H1 (cell line): ENCODE data around the gene ZNF624. TPM values are rescaled to one million over a fixed set of nuclear protein-coding genes. Genes with fewer than 3 reads are reported as not detected.

Source experiments
- CTCF ChIA-PET: fragments of 300-600 bp; sonication (Branson Sonifier 250); formaldehyde crosslinking; loops from one replicate; lab custom pipeline; 2021; ENCODE audit not compliant: partially characterized antibody; lab: Charles Lee
- POLR2A ChIA-PET: fragments of 300-600 bp; sonication (Branson Sonifier 250); formaldehyde crosslinking; loops from one replicate; lab custom pipeline; 2021; ENCODE audit warnings: inconsistent platforms; ENCODE audit not compliant: partially characterized antibody; lab: Charles Lee
- DNase-seq, 2 experiments: peaks; one replicate each; pipeline versions ENCODE4 v3.0.0 to v3.0.0-alpha.2; 2010 to 2022; ENCODE audit warnings: low spot score in 2 of 2, low read depth in 1 of 2, mixed read lengths in 1 of 2
- FAIRE-seq: peaks from 2 replicates; lab custom pipeline; 2011; peaks lifted over from hg19 to GRCh38; lab: Jason Lieb, UNC
- H2AFZ ChIP-seq: 2 replicates; pipeline ENCODE4 v1.8.1; 2012; ENCODE audit warnings: low read length, inconsistent platforms
- H2AK5ac ChIP-seq: 2 replicates; pipeline ENCODE4 v1.6.1; 2013; ENCODE audit warnings: low read depth, low read length
- H2BK120ac ChIP-seq: replicated peaks from 2 replicates; pipeline ENCODE3; 2013; ENCODE audit warnings: low read depth, low read length, inconsistent platforms
- H2BK12ac ChIP-seq: 2 replicates; pipeline ENCODE4 v1.6.1; 2013; ENCODE audit warnings: low read depth, low read length
- H2BK15ac ChIP-seq: 2 replicates; pipeline ENCODE4 v1.6.1; 2013; ENCODE audit warnings: low read length
- H2BK20ac ChIP-seq: 2 replicates; pipeline ENCODE4 v1.6.1; 2013; ENCODE audit warnings: low read length
- H2BK5ac ChIP-seq: 2 replicates; pipeline ENCODE4 v1.6.1; 2013; ENCODE audit warnings: low read depth, low read length
- H3K14ac ChIP-seq: 2 replicates; pipeline ENCODE4 v1.6.1; 2013; ENCODE audit warnings: inconsistent platforms; ENCODE audit not compliant: insufficient read length
- H3K18ac ChIP-seq: 2 replicates; pipeline ENCODE4 v1.6.1; 2013; ENCODE audit warnings: low read length; ENCODE audit errors: extremely low read depth
- H3K23ac ChIP-seq: 2 replicates; pipeline ENCODE4 v1.6.1; 2013; ENCODE audit warnings: inconsistent platforms; ENCODE audit not compliant: insufficient read length
- H3K23me2 ChIP-seq: 2 replicates; pipeline ENCODE4 v1.6.1; 2013; ENCODE audit warnings: low read depth, low read length
- H3K27ac ChIP-seq: 2 replicates; pipeline ENCODE4 v1.6.1; 2011; ENCODE audit warnings: low read depth, low read length, inconsistent platforms
- H3K27me3 ChIP-seq, 4 experiments: replicated peaks in 1 of 4; 1 replicate in 1 of 4; 2 replicates in 3 of 4; pipeline versions ENCODE4 v1.6.1 to v1.8.1; 2011 to 2013; ENCODE audit warnings: low read length in 3 of 4, mild to moderate bottlenecking in 3 of 4, inconsistent platforms in 2 of 4, mixed read lengths in 2 of 4, moderate library complexity in 1 of 4; ENCODE audit not compliant: control insufficient read depth in 3 of 4, insufficient read depth in 3 of 4; ENCODE audit errors: extremely low read depth in 1 of 4
- H3K36me3 ChIP-seq, 4 experiments: 2 replicates each; pipeline versions ENCODE4 v1.6.1 to v1.8.1; 2011 to 2013; ENCODE audit warnings: mild to moderate bottlenecking in 4 of 4, low read length in 3 of 4, moderate library complexity in 2 of 4, control low read depth in 1 of 4, inconsistent platforms in 1 of 4; ENCODE audit not compliant: insufficient read depth in 4 of 4, control insufficient read depth in 2 of 4
- H3K4ac ChIP-seq: replicated peaks from 2 replicates; pipeline ENCODE3; 2013; ENCODE audit warnings: low read length, low read depth, mixed read lengths, inconsistent platforms; ENCODE audit not compliant: insufficient read length
- H3K4me1 ChIP-seq, 4 experiments: replicated peaks in 1 of 4; 1 replicate in 1 of 4; 2 replicates in 3 of 4; pipeline versions ENCODE4 v1.6.1 to v1.8.1; 2011 to 2013; ENCODE audit warnings: low read length in 3 of 4, inconsistent platforms in 2 of 4, mixed read lengths in 1 of 4; ENCODE audit not compliant: insufficient read depth in 4 of 4, control insufficient read depth in 3 of 4
- H3K4me2 ChIP-seq, 2 experiments: 2 replicates each; pipeline versions ENCODE4 v1.6.1 to v1.8.1; 2011 to 2013; ENCODE audit warnings: low read depth in 2 of 2, low read length in 2 of 2, control low read depth in 1 of 2, inconsistent platforms in 1 of 2, mild to moderate bottlenecking in 1 of 2; ENCODE audit not compliant: insufficient read depth in 1 of 2
- H3K4me3 ChIP-seq, 4 experiments: fragments of 200-600, 300-600 bp in 1 of 4; sonication (generic), shearing (Covaris generic), sonication (Bioruptor Twin) in 1 of 4; 2 replicates each; pipeline versions ENCODE4 v1.5.1 to v1.8.1; 2011 to 2016; ENCODE audit warnings: low read length in 4 of 4, low read depth in 3 of 4, control low read depth in 2 of 4, inconsistent platforms in 2 of 4, mild to moderate bottlenecking in 2 of 4, mixed read lengths in 1 of 4, moderate library complexity in 1 of 4; ENCODE audit not compliant: insufficient read depth in 2 of 4; ENCODE audit errors: extremely low read depth in 1 of 4
- H3K56ac ChIP-seq: replicated peaks from 2 replicates; pipeline ENCODE3; 2013; ENCODE audit warnings: low read depth, mild to moderate bottlenecking, mixed read lengths, low read length, inconsistent platforms; ENCODE audit not compliant: insufficient read length
- H3K79me1 ChIP-seq: 2 replicates; pipeline ENCODE4 v1.6.1; 2013; ENCODE audit warnings: low read depth, low read length, control low read depth
- H3K79me2 ChIP-seq, 2 experiments: 2 replicates each; pipeline versions ENCODE4 v1.6.1 to v1.8.1; 2012 to 2013; ENCODE audit warnings: low read length in 2 of 2, mild to moderate bottlenecking in 2 of 2, inconsistent platforms in 1 of 2; ENCODE audit not compliant: insufficient read depth in 2 of 2, control insufficient read depth in 1 of 2
- H3K9ac ChIP-seq, 4 experiments: replicated peaks in 1 of 4; 1 replicate in 1 of 4; 2 replicates in 3 of 4; pipeline versions ENCODE4 v1.6.1 to v1.8.1; 2011 to 2013; ENCODE audit warnings: low read depth in 3 of 4, low read length in 3 of 4, control low read depth in 2 of 4, mild to moderate bottlenecking in 2 of 4, moderate library complexity in 2 of 4, inconsistent platforms in 1 of 4; ENCODE audit errors: extremely low read depth in 1 of 4
- H3K9me3 ChIP-seq, 2 experiments: 2 replicates each; pipeline versions ENCODE4 v1.6.1 to v1.8.1; 2012 to 2013; ENCODE audit warnings: mild to moderate bottlenecking in 2 of 2, moderate library complexity in 2 of 2, control low read depth in 1 of 2, inconsistent platforms in 1 of 2, low read depth in 1 of 2, low read length in 1 of 2, mixed read lengths in 1 of 2; ENCODE audit not compliant: insufficient read depth in 2 of 2
- H4K20me1 ChIP-seq, 2 experiments: replicated peaks in 1 of 2; 2 replicates each; pipeline versions ENCODE3 to v1.8.1; 2011 to 2013; ENCODE audit warnings: inconsistent platforms in 2 of 2, low read length in 2 of 2, mild to moderate bottlenecking in 1 of 2; ENCODE audit not compliant: insufficient read depth in 2 of 2, control insufficient read depth in 1 of 2
- H4K5ac ChIP-seq: 2 replicates; pipeline ENCODE4 v1.6.1; 2013; ENCODE audit warnings: low read length, low read depth, mixed read lengths, inconsistent platforms; ENCODE audit not compliant: insufficient read length
- H4K8ac ChIP-seq: 2 replicates; pipeline ENCODE4 v1.8.0; 2013; ENCODE audit warnings: mild to moderate bottlenecking, moderate library complexity, low read length, inconsistent platforms; ENCODE audit not compliant: insufficient read depth; ENCODE audit errors: extremely low read depth
- H4K91ac ChIP-seq: replicated peaks from 2 replicates; pipeline ENCODE3; 2013; ENCODE audit warnings: low read length, mixed read lengths, inconsistent platforms; ENCODE audit not compliant: insufficient read length
- HDAC6 ChIP-seq: IDR thresholded peaks from one replicate; pipeline ENCODE4 v1.7.1; 2012; ENCODE audit warnings: low read depth, mild to moderate bottlenecking, inconsistent platforms, low read length, moderate library complexity
- KDM4A ChIP-seq: IDR thresholded peaks from one replicate; pipeline ENCODE4 v1.7.1; 2012; ENCODE audit warnings: low read depth, mild to moderate bottlenecking, moderate library complexity, low read length, inconsistent platforms; ENCODE audit not compliant: severe bottlenecking
- PHF8 ChIP-seq: fragments of 200-600 bp; sonication (generic); conservative IDR thresholded peaks from 2 replicates; pipeline ENCODE4 v1.7.1; 2012; ENCODE audit warnings: low read depth, mild to moderate bottlenecking, inconsistent platforms, low read length, moderate library complexity
- POLR2AphosphoS5 ChIP-seq: IDR thresholded peaks from 2 replicates; pipeline ENCODE4 v1.6.1; 2011; ENCODE audit warnings: low read depth, low read length
- SAP30 ChIP-seq: fragments of 300-600 bp; sonication (generic); IDR thresholded peaks from 2 replicates; pipeline ENCODE4 v1.7.1; 2012; ENCODE audit warnings: low read length, moderate library complexity, mild to moderate bottlenecking, inconsistent platforms; ENCODE audit not compliant: insufficient read depth, insufficient replicate concordance
- SIX5 ChIP-seq: IDR thresholded peaks from 2 replicates; pipeline ENCODE4 v1.6.1; 2011; ENCODE audit warnings: mild to moderate bottlenecking, low read depth, low read length
- WGBS, 2 experiments: shearing (Covaris generic) in 1 of 2; methylation state at CpG; one replicate each; pipeline versions ENCODE4 v1.1.6 to v1.1.7; 2013 to 2015; ENCODE audit warnings: low lambda C conversion rate in 2 of 2, mixed read lengths in 2 of 2, inconsistent platforms in 1 of 2, low coverage in 1 of 2, missing lambda C conversion rate in 1 of 2; ENCODE audit not compliant: insufficient replicate concordance in 2 of 2, insufficient coverage in 1 of 2, insufficient read length in 1 of 2; ENCODE audit errors: extremely low coverage in 1 of 2, missing lambda C conversion rate in 1 of 2; 5-methylcytosine and 5-hydroxymethylcytosine counted together
- polyA plus RNA-seq, 7 experiments: library from polyadenylated mRNA; depleted of rRNA in 3 of 7; stranded (reverse) in 5 of 7; unstranded in 2 of 7; fragments of >200 nt in 5 of 7; fragments of 200-250 nt in 2 of 7; gene quantifications; 1 replicate in 5 of 7; 2 replicates in 1 of 7; 4 replicates in 1 of 7; pipeline versions ENCODE4 v1.2.1 to v1.2.3, GENCODE V29; 2011 to 2013; ENCODE audit warnings: missing spikeins in 2 of 7, mixed read lengths in 2 of 7
- total RNA-seq: library from RNA; stranded (reverse); fragmentation: NEBNext Ultra II Directional; extraction: Animal tissue kit (Norgen Biotek cat#: 25700); gene quantifications from 2 replicates; pipeline ENCODE4 v1.2.1, GENCODE V29; 2021

Gene ZNF624
- total and polyA plus RNA-seq, 2 of the 8 experiments (the other 6 are each of a cell fraction or from before 2014, with no cell fraction given): 0.39 to 2.5 TPM

- Histone ChIP-seq H3K23me2 (peaks cover 5% of the 10 kb centered on the region; the same call in 1 of the 2 replicates), H3K27ac (no peak overlapping the region), H3K4me3 (no peak overlapping the region), H2BK120ac (no peak overlapping the region), H2AFZ (no peak overlapping the region), H3K14ac (no peak overlapping the region), H2BK12ac (no peak overlapping the region), H3K4ac (no peak overlapping the region), H4K91ac (no peak overlapping the region), H4K20me1 (no peaks in the 10 kb centered on the region), H2AK5ac (no peak overlapping the region), H3K27me3 (peaks cover 0 to 10% (median 7%) of the 10 kb centered on the region in 4 experiments; a peak in 6 of 7 replicates), H3K56ac (no peak overlapping the region), H2BK15ac (no peak overlapping the region), H3K23ac (no peak overlapping the region), H2BK20ac (no peak overlapping the region), H3K4me2 (no peak overlapping the region), H3K9me3 (no peaks in the 10 kb centered on the region), H3K79me2 (no peaks in the 10 kb centered on the region), H4K8ac (no peak overlapping the region), H3K4me1 (peaks cover 0 to 2% (median under 1%) of the 10 kb centered on the region in 4 experiments; a peak in 4 of 7 replicates), H4K5ac (no peak overlapping the region), H3K36me3 (no peaks in the 10 kb centered on the region), H3K9ac (no peak overlapping the region), H3K18ac (no peak overlapping the region), H2BK5ac (no peak overlapping the region), H3K79me1 (no peaks in the 10 kb centered on the region)
- POLR2A ChIA-PET: no interaction called here
- WGBS, 2 experiments: 78% methylated on average over 2 of the region's 2 CpGs; no CpG with 5 or more reads in 1 of the 2 experiments
- DNase-seq (no peak), FAIRE-seq (no peak)
- CTCF ChIA-PET: interaction anchor here (1.1 kb wide), 1 partner anchor 13 kb away, joined by 4 read pairs; no protein-coding TSS in a partner anchor
- TF ChIP-seq KDM4A: no peak
- TF ChIP-seq SAP30: no peak
- no peak for TF ChIP-seq PHF8
- no peak for TF ChIP-seq POLR2AphosphoS5
- no peak for TF ChIP-seq SIX5
- TF ChIP-seq HDAC6: no peak
These were observed 80.2 kb downstream of the ZNF624 start for GRCh38 chr17:16573466-16573865.
